ENCODE results near the gene CHKB.

DNA sequence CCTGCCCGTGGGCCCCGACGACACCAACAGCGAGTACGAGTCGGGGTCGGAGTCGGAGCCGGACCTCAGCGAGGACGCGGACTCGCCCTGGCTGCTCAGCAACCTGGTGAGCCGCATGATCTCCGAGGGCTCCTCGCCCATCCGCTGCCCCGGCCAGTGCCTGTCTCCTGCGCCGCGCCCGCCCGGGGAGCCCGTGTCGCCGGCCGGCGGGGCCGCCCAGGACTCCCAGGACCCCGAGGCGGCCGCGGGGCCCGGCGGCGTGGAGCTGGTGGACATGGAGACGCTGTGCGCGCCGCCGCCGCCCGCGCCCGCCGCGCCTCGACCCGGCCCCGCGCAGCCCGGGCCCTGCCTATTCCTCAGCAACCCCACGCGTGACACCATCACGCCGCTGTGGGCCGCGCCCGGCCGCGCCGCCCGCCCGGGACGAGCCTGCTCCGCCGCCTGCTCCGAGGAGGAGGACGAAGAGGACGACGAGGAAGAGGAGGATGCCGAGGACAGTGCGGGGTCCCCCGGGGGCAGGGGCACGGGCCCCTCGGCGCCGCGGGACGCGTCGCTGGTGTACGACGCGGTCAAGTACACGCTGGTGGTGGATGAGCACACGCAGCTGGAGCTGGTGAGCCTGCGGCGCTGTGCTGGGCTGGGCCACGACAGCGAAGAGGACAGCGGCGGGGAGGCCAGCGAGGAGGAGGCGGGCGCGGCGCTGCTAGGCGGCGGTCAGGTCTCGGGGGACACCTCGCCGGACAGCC is 21.8 kb upstream of the CHKB start:
- TF ChIP-seq, protein P1, sequence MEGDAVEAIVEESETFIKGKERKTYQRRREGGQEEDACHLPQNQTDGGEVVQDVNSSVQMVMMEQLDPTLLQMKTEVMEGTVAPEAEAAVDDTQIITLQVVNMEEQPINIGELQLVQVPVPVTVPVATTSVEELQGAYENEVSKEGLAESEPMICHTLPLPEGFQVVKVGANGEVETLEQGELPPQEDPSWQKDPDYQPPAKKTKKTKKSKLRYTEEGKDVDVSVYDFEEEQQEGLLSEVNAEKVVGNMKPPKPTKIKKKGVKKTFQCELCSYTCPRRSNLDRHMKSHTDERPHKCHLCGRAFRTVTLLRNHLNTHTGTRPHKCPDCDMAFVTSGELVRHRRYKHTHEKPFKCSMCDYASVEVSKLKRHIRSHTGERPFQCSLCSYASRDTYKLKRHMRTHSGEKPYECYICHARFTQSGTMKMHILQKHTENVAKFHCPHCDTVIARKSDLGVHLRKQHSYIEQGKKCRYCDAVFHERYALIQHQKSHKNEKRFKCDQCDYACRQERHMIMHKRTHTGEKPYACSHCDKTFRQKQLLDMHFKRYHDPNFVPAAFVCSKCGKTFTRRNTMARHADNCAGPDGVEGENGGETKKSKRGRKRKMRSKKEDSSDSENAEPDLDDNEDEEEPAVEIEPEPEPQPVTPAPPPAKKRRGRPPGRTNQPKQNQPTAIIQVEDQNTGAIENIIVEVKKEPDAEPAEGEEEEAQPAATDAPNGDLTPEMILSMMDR (IDR thresholded peaks at IDR 0.05; ENCODE audit: insufficient read depth, low read depth, low read length): no peak
- TF ChIP-seq EZH2 (IDR thresholded peaks at IDR 0.05; ENCODE audit: insufficient read depth, low read length): no peak
